ENCODE measurements around the gene SLIT3.

DNA sequence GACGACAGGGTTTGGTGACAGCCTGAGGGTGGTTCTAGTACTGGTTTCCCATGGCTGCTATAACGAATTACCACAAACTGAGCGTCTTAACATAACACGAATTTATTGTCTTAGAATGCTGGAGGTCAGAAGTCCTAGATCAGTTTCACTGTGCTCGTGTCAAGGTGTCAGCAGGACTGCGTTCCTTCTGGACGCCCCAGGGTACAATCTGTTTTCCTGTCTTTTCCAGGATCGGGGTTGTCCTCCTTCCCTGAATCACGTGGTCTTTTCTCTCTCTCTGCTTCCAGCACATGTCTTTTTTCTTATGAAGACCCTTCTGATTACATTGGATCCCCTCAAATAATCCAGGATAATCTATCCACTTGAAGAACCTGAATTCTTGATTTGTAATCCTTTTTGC is 430.0 kb downstream of the SLIT3 start:
- TF ChIP-seq POLR2A (IDR thresholded peaks at IDR 0.05; ENCODE audit: borderline replicate concordance, extremely low read depth, insufficient read depth, insufficient read length) (no peak), EGR1 (IDR thresholded peaks at IDR 0.05; ENCODE audit: low read depth) (no peak), EZH2 (IDR thresholded peaks at IDR 0.05) (no peak), POLR2AphosphoS5 (IDR thresholded peaks at IDR 0.05; ENCODE audit: low read depth, low read length) (no peak), JUND (IDR thresholded peaks at IDR 0.05) (no peak), CEBPB (IDR thresholded peaks at IDR 0.05; ENCODE audit: low read depth) (no peak), SIN3A (IDR thresholded peaks at IDR 0.05; ENCODE audit: low read depth) (no peak), TCF7L2 (IDR thresholded peaks at IDR 0.05; ENCODE audit: borderline replicate concordance, extremely low read depth, insufficient read depth, insufficient read length) (no peak)
- TF ChIP-seq, protein P1, sequence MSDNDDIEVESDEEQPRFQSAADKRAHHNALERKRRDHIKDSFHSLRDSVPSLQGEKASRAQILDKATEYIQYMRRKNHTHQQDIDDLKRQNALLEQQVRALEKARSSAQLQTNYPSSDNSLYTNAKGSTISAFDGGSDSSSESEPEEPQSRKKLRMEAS (IDR thresholded peaks at IDR 0.05), result no peak
- TF ChIP-seq, protein P2, sequence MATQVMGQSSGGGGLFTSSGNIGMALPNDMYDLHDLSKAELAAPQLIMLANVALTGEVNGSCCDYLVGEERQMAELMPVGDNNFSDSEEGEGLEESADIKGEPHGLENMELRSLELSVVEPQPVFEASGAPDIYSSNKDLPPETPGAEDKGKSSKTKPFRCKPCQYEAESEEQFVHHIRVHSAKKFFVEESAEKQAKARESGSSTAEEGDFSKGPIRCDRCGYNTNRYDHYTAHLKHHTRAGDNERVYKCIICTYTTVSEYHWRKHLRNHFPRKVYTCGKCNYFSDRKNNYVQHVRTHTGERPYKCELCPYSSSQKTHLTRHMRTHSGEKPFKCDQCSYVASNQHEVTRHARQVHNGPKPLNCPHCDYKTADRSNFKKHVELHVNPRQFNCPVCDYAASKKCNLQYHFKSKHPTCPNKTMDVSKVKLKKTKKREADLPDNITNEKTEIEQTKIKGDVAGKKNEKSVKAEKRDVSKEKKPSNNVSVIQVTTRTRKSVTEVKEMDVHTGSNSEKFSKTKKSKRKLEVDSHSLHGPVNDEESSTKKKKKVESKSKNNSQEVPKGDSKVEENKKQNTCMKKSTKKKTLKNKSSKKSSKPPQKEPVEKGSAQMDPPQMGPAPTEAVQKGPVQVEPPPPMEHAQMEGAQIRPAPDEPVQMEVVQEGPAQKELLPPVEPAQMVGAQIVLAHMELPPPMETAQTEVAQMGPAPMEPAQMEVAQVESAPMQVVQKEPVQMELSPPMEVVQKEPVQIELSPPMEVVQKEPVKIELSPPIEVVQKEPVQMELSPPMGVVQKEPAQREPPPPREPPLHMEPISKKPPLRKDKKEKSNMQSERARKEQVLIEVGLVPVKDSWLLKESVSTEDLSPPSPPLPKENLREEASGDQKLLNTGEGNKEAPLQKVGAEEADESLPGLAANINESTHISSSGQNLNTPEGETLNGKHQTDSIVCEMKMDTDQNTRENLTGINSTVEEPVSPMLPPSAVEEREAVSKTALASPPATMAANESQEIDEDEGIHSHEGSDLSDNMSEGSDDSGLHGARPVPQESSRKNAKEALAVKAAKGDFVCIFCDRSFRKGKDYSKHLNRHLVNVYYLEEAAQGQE (IDR thresholded peaks at IDR 0.05; ENCODE audit: low read depth), result no peak
- TF ChIP-seq, protein P3, sequence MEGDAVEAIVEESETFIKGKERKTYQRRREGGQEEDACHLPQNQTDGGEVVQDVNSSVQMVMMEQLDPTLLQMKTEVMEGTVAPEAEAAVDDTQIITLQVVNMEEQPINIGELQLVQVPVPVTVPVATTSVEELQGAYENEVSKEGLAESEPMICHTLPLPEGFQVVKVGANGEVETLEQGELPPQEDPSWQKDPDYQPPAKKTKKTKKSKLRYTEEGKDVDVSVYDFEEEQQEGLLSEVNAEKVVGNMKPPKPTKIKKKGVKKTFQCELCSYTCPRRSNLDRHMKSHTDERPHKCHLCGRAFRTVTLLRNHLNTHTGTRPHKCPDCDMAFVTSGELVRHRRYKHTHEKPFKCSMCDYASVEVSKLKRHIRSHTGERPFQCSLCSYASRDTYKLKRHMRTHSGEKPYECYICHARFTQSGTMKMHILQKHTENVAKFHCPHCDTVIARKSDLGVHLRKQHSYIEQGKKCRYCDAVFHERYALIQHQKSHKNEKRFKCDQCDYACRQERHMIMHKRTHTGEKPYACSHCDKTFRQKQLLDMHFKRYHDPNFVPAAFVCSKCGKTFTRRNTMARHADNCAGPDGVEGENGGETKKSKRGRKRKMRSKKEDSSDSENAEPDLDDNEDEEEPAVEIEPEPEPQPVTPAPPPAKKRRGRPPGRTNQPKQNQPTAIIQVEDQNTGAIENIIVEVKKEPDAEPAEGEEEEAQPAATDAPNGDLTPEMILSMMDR (IDR thresholded peaks at IDR 0.05 in 2 of 3, conservative IDR thresholded peaks at IDR 0.05 in 1 of 3; ENCODE audit: borderline replicate concordance in 1 of 3, insufficient read depth in 1 of 3, low read depth in 2 of 3, low read length in 2 of 3), result no peak
- TF ChIP-seq, protein P4, sequence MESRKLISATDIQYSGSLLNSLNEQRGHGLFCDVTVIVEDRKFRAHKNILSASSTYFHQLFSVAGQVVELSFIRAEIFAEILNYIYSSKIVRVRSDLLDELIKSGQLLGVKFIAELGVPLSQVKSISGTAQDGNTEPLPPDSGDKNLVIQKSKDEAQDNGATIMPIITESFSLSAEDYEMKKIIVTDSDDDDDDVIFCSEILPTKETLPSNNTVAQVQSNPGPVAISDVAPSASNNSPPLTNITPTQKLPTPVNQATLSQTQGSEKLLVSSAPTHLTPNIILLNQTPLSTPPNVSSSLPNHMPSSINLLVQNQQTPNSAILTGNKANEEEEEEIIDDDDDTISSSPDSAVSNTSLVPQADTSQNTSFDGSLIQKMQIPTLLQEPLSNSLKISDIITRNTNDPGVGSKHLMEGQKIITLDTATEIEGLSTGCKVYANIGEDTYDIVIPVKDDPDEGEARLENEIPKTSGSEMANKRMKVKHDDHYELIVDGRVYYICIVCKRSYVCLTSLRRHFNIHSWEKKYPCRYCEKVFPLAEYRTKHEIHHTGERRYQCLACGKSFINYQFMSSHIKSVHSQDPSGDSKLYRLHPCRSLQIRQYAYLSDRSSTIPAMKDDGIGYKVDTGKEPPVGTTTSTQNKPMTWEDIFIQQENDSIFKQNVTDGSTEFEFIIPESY (IDR thresholded peaks at IDR 0.05; ENCODE audit: extremely low read depth, insufficient replicate concordance, low read length), result no peak

All from HCT116 (cell line).